H4 (cell line): Measurements from ENCODE around the gene CAMKV. TPM values are rescaled to one million over a fixed set of nuclear protein-coding genes. Genes with fewer than 3 reads are reported as not detected.
"Not testable (repeated sequence)": the region's sequence is repeated elsewhere in the genome, so short reads cannot be mapped to it uniquely, and the experiment has no call there.

Source experiments
- DNase-seq: peaks from one replicate; pipeline ENCODE4 v3.0.0-alpha.2; 2015; ENCODE audit warnings: low spot score
- total RNA-seq: library from RNA; depleted of rRNA; stranded (reverse); fragments of >200 nt; shearing (Covaris generic); gene quantifications from 2 replicates; pipeline ENCODE4 v1.2.3, GENCODE V29; 2014; rRNA removed

CAMKV gene
- total RNA-seq, result not detected in 2 replicates

DNA sequence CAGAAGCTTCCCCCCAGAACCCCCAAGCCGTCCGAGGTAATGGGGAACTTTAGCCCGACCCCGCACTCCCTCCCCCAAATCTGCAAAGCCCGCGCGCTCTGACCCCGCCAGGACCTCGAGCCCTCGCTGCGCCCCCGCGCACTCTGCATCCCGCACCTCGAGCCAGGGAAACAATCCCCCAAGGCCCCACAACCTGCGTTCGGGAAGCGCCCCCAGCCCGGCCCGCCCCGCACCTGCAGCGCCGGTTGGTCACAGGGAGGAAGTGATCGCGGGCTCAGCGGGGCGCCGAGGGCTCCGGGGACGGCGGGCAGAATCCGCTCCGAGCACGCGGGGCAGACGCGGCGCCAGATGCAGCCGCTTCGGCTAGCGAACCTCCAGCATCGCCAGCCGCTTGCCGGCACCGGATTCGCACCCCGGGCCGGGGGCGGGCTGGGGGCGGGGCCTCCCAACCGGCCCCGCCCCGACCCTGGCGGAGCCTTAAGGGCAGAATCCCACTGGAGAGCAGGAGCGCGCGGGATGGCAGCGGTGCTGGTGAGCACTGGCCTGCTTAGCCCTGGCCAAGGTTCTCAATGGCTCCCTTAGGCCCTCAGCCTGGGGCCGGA, at the start of gene CAMKV:
TSS of gene CAMKV (minus strand) at position 382 of the 602 bp plus-strand sequence. CDS start 7,518 bp downstream, outside the sequence.
- no peak for DNase-seq

DNA sequence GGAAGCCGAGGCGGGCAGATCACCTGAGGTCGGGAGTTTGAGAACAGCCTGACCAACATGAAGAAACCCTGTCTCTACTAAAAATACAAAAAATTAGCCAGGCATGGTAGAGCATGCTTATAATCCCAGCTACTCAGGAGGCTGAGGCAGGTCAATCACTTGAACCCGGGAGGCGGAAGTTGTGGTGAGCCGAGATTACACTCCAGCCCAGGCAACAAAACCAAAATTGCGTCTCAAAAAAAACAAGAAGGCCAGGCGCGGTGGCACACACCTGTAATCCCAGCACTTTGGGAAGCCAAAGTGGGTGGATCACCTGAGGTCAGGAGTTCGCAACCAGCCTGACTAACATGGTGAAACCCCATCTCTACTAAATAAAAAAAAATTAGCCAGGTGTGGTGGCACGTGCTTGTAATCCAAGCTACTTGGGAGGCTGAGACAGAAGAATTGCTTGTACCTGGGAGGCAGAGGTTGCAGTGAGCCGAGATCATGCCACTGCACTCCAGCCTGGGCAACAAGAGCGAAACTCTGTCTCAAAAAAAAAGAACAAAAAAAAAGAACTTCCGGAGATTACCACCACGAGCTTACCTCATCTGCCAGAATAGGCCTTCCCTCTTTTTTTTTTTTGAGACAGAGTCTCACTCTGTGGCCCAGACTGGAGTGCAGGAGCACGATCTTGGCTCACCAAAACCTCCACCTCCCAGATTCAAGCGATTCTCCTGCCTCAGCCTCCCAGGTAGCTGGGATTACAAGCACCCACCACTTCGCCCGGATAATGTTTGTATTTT, 48.3 kb upstream of the CAMKV start:
- DNase-seq, result not testable (repeated sequence)

DNA sequence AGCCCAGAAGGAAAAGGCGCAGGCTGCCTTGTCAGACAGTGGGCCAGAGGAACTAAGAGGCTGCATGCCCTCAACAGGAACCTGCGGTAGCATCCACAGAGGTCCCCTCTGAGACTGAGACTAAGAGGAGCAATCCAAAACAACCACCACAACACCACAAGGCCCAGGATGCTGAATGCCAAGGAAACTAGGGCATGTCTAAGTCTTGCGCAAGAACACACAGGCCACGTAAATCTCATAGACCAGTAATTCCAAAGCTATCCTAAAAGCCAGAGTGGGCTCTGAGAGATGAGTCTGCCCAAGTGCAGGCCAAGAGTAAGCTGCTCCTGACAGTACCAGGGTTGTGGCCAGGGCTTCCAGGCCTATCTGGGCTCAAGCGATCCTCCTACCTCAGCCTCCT, 47.0 kb upstream of the CAMKV start:
- DNase-seq, result no peak

GRCh38 chr3:49914906-49915305, 45.2 kb upstream of the CAMKV start:
- no peak for DNase-seq

GRCh38 chr3:49912881-49913281, 43.2 kb upstream of the CAMKV start:
- DNase-seq, result no peak

- no peak for DNase-seq
Observed at GRCh38 chr3:49911611-49912010, 41.9 kb upstream of the CAMKV start.

DNA sequence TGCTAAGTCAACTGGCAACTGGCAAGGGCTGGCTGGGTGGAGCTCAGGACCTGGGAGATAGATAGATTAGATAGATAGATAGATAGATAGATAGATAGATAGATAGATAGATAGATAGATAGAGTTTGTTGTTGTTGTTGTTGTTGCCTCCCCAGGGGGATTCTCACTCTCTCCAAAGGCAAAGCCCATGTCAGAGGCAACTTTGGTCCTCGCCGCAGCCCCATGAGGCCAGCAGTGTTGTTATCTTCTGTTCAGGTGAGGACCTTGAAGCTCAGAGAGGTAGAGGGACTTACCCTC, 41.4 kb upstream of the CAMKV start:
- DNase-seq, result no peak

GRCh38 chr3:49910409-49911123, 40.9 kb upstream of the CAMKV start:
- no peak for DNase-seq

DNA sequence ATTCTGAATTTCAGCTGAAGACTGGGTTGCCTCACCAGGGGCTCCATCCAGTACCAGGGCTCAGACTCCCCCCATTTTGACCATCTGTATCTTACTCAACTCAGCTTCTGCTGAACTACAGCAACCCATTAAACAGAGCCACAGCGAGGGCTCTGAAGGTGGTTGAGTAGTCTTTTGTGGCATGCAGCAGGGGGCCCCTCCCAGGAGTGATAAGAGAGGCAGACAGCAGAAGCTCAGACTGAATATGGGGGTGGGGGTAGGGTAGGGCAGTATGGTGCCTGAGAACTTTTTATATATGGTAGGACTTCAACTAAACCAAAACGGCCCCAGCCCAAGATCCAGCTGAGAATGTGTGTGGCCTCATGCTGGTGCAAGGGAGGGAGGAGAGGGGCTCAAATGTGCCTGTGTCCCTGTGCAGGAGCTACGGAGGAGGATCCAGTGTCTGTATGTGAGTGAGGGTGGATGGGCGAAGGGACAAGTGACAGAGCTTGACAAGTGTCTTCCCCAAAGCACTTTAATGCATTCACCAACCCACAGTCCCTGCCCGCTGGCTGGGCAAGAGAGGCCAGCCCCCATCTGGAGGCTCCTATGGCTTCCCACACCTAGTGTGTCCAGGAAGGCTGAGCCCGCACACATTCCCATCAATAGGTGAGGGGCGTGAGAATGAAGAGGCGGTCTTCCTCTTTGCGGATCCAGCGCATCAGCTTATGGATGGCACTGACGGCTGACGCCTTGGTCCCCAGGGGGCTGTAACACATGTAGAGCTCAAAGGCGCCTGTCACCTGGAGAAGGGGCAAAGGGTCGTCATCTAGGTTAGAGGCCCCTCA, 38.9 kb upstream of the CAMKV start:
- no peak for DNase-seq

GRCh38 chr3:49906073-49906743, 36.5 kb upstream of the CAMKV start:
- DNase-seq, result peak; percentile 38

GRCh38 chr3:49904448-49904847, 34.7 kb upstream of the CAMKV start:
- DNase-seq, result not testable (repeated sequence)

DNA sequence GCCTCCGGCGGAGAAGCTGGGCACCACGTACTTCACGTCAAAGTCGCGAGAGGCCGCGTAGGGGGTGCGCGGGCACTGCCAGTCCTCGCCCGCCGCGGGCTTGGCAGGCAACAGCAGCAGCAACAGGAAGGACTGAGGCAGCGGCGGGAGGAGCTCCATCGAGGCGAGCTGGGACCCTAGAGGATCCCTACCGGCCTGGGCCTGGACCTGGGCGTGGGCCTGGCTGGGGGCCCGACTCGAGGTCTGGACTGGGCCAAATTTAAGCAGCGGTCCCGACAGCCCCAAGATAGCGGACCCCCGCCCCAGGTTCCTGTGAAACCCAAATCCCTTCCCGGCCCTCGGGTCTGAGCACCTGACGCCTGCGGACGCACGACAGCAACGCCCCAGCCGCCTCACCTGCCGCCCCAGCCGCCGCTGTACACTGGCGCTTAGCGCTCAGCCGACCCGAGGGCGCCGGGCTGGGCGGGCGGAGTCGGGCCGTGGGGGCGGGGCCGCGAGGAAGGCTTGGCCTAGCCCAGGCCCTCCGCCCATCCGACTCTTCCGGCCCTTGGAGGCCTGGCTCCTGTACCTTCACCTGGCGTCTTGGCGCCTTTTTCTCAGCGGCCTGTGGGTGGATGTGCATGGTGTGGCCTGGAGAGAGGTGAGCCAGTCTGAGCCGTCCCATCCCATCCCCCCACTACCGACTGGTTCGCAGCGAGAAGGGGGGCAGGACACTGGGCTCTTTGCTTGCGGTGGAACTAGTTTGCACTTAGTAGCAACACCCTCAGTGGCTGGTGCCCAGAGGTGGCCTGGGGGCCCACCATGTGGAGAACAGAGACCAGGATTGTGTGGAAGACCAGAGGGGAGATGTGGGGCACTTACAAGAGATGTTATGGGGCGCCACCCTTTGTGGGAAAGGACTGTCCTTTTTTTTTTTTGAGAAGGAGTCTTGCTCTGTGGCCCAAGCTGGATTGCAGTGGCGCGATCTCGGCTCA, 34.0 kb upstream of the CAMKV start, which contains the start of gene MST1R:
TSS of gene MST1R (minus strand) at position 423 of the 974 bp plus-strand sequence. CDS start at position 159, 264 bp downstream.
- DNase-seq, result no peak

GRCh38 chr3:49902511-49903345, 33.0 kb upstream of the CAMKV start:
- no peak for DNase-seq

- no peak for DNase-seq
Observed at GRCh38 chr3:49901366-49902339, 31.9 kb upstream of the CAMKV start.

- DNase-seq, result peak; percentile 66
Observed at GRCh38 chr3:49900491-49901153, 30.9 kb upstream of the CAMKV start.

DNA sequence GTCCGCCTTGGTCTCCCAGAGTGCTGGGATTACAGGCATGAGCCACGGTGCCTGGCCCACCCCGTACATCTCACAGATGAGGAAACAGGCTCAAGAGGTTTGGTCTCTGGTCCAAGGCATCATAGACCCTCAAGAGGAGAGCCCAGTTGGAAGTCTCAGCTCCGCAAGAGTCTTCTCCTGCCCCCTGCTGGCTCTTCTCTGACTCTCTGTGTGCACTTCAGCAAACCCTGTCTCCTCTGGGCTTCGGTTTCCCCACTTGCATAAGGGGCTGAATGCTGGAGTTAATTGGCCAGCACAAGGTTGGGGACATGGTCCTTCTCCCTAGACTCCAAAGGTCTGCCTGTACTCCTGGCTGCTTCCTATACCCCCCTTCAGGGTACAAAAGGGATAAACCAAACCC, 30.1 kb upstream of the CAMKV start:
- DNase-seq, result no peak

GRCh38 chr3:49898991-49899390, 29.3 kb upstream of the CAMKV start:
- no peak for DNase-seq
